ENCODE data around the gene CD151. TPM values are rescaled to one million over a fixed set of nuclear protein-coding genes. Genes with fewer than 3 reads are reported as not detected.

The CD151 gene
- total RNA-seq, 2 experiments from 2014 or later = 0.28 to 0.84 TPM

DNA sequence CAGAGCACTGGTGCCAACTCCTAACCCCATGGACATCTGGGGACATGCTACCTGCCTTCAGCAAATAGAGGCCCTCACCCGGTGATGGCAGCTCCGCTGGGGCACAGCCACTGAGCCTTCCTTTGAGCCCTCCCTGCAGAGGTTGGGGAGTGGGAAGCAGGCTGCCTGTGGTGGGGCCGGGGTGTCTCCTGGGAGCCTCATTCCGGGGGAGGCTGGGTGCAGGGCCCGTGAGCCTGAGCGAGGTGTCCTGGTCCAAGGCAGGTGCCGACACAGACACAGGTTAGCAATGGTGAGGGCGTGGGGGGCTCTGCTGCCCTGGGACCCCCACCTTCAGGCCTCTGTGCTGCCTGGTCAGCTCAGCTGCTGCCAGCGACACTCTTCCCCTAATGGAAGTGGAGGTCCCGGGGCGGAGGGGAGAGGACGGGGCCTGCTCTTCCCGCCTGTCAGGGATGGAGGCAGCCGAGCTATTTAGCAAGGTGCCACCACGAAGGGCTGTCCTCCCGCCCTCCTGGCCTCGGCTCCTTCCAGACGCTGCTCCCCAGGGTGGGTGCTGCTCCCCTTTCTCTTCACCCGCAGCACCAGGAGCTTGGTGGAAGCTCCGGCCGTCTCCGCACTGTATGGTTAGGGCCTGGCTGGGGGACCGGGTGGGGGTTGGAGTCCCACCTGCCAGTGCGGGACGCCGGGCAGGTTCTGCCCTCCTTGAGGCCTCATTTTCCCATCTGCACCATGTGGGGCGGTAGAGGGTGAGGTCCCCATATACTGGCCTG, 21.1 kb downstream of the CD151 start:
- intact Hi-C loops (cut with micrococcal nuclease; ENCODE audit: unreplicated experiment) = no loop called here
- TF ChIP-seq EZH2phosphoT487 (IDR thresholded peaks at IDR 0.05; ENCODE audit: borderline replicate concordance, low read depth, low read length) = no peak
- TF ChIP-seq, protein P1, sequence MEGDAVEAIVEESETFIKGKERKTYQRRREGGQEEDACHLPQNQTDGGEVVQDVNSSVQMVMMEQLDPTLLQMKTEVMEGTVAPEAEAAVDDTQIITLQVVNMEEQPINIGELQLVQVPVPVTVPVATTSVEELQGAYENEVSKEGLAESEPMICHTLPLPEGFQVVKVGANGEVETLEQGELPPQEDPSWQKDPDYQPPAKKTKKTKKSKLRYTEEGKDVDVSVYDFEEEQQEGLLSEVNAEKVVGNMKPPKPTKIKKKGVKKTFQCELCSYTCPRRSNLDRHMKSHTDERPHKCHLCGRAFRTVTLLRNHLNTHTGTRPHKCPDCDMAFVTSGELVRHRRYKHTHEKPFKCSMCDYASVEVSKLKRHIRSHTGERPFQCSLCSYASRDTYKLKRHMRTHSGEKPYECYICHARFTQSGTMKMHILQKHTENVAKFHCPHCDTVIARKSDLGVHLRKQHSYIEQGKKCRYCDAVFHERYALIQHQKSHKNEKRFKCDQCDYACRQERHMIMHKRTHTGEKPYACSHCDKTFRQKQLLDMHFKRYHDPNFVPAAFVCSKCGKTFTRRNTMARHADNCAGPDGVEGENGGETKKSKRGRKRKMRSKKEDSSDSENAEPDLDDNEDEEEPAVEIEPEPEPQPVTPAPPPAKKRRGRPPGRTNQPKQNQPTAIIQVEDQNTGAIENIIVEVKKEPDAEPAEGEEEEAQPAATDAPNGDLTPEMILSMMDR (conservative IDR thresholded peaks at IDR 0.05; ENCODE audit: low read length) = 0 out of 2 replicates have a peak, but pooled peaks have one; percentile 25
- no peak for DNase-seq (ENCODE audit: low spot score)
- Histone ChIP-seq H3K4me3 (ENCODE audit: low read depth, low read length, poor library complexity, severe bottlenecking) (no peak overlapping the region), H3K9me2 (ENCODE audit: insufficient read depth, low read length) (no peaks in the 10 kb centered on the region), H3K79me2 (ENCODE audit: insufficient read depth, low read depth, low read length) (no peaks in the 10 kb centered on the region), H3K36me3 (ENCODE audit: insufficient read depth, low read length) (no peaks in the 10 kb centered on the region), H3K9me3 (ENCODE audit: low read length) (no peaks in the 10 kb centered on the region), H3K27ac (ENCODE audit: low read depth, low read length, poor library complexity, severe bottlenecking) (no peak overlapping the region), H3K4me2 (ENCODE audit: low read length) (no peak overlapping the region), H3K4me1 (ENCODE audit: insufficient read depth, low read length, poor library complexity, severe bottlenecking) (peaks cover 11% of the 10 kb centered on the region), H4K20me1 (ENCODE audit: insufficient read depth, low read length) (no peaks in the 10 kb centered on the region), H2AFZ (ENCODE audit: low read length) (no peak overlapping the region)
- no TSS peak for BruUV-seq (replicated peaks)
- POLR2A ChIA-PET = no interaction called here
- CTCF ChIA-PET (ENCODE audit: unreplicated experiment) = interaction anchor here (0.5 kb wide), 1 partner anchor 43 kb away, joined by 3 read pairs; no protein-coding TSS in a partner anchor

DNA sequence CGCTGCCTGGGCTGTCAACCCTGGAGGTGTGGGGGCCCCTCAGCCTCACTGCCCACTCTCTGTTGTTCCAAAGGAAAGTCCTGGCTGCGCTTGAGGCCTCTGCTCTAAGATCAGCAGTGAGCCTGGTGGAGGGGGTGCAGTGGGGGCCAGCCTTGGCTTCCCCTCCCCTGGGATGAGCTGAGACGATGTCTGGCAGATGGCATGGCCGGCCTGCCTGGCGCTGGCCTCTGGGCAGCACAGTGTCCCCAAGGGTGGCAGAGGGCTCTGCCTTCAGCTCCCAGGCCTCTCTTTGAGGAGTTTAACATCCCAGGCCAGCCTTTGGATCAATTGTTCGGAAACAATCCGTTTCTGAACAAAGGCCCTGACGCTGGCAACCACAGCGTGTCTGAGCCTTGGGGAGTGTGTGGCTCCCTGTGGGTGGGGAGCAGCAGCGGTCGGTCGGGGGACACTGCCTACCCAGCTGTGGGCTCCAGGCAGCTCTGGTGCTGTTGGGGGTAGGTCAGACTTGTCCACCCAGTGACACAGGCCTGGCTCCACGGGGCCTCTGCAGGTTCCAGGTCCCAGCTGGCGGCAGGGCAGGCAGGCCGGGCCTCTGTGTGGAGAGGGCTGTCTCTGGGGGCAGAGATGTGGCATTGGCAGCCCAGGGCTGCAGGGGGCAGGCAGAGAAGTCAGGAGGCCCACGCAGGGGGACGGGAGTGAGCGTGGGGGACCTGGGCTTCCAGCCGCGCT, 22.0 kb downstream of the CD151 start:
- H3K79me2 ChIP-seq (ENCODE audit: insufficient read depth, low read depth, low read length) = no peaks in the 10 kb centered on the region
- intact Hi-C loops (cut with micrococcal nuclease; ENCODE audit: unreplicated experiment) = no loop called here
- ChIA-PET CTCF (ENCODE audit: unreplicated experiment) (no interaction called here), POLR2A (no interaction called here)
- H3K4me1 ChIP-seq (ENCODE audit: insufficient read depth, low read length, poor library complexity, severe bottlenecking) = peaks cover 5% of the 10 kb centered on the region
- H3K36me3 ChIP-seq (ENCODE audit: insufficient read depth, low read length) = no peaks in the 10 kb centered on the region
- no peak for TF ChIP-seq EZH2phosphoT487 (IDR thresholded peaks at IDR 0.05; ENCODE audit: borderline replicate concordance, low read depth, low read length)
- TF ChIP-seq, protein P1 (conservative IDR thresholded peaks at IDR 0.05; ENCODE audit: low read length) = no peak
- DNase-seq (ENCODE audit: low spot score) = no peak
- H3K9me3 ChIP-seq (ENCODE audit: low read length) = no peaks in the 10 kb centered on the region
- no TSS peak for BruUV-seq (replicated peaks)
- H3K4me3 ChIP-seq (ENCODE audit: low read depth, low read length, poor library complexity, severe bottlenecking) = no peak overlapping the region
- H3K9me2 ChIP-seq (ENCODE audit: insufficient read depth, low read length) = no peaks in the 10 kb centered on the region
- H2AFZ ChIP-seq (ENCODE audit: low read length) = no peak overlapping the region
- no peak overlapping the region for H3K27ac ChIP-seq (ENCODE audit: low read depth, low read length, poor library complexity, severe bottlenecking)
- no peaks in the 10 kb centered on the region for H4K20me1 ChIP-seq (ENCODE audit: insufficient read depth, low read length)
- H3K4me2 ChIP-seq (ENCODE audit: low read length) = no peak overlapping the region

DNA sequence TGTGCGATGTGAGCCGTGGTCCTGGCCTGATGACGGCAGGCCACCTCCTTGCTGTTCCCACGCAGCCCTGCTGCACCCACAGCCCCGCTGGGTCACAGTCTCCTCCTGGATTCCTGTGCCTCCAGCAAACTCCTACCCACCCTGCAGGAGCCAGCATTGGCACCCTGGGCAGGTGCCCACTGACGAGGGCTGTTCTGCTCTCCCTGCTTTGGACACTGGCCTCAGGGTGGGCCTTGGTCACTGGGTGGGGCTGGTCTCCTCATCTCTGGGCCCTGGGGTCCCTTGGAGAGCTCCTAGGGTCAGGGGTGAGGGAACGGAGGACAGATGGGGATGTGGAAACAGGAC, 22.6 kb downstream of the CD151 start:
- Histone ChIP-seq H3K4me1 (ENCODE audit: insufficient read depth, low read length, poor library complexity, severe bottlenecking) (peaks cover 5% of the 10 kb centered on the region), H4K20me1 (ENCODE audit: insufficient read depth, low read length) (no peaks in the 10 kb centered on the region), H3K27ac (ENCODE audit: low read depth, low read length, poor library complexity, severe bottlenecking) (no peak overlapping the region), H3K9me3 (ENCODE audit: low read length) (no peaks in the 10 kb centered on the region), H3K4me2 (ENCODE audit: low read length) (no peak overlapping the region), H3K36me3 (ENCODE audit: insufficient read depth, low read length) (no peaks in the 10 kb centered on the region), H3K9me2 (ENCODE audit: insufficient read depth, low read length) (no peaks in the 10 kb centered on the region), H3K79me2 (ENCODE audit: insufficient read depth, low read depth, low read length) (no peaks in the 10 kb centered on the region), H2AFZ (ENCODE audit: low read length) (no peak overlapping the region), H3K4me3 (ENCODE audit: low read depth, low read length, poor library complexity, severe bottlenecking) (no peak overlapping the region)
- ChIA-PET POLR2A (no interaction called here), CTCF (ENCODE audit: unreplicated experiment) (no interaction called here)
- DNase-seq (ENCODE audit: low spot score) = no peak
- intact Hi-C loops (cut with micrococcal nuclease; ENCODE audit: unreplicated experiment) = no loop called here
- no peak for TF ChIP-seq EZH2phosphoT487 (IDR thresholded peaks at IDR 0.05; ENCODE audit: borderline replicate concordance, low read depth, low read length)
- TF ChIP-seq, protein P1 (conservative IDR thresholded peaks at IDR 0.05; ENCODE audit: low read length) = no peak
- no TSS peak for BruUV-seq (replicated peaks)
